Measurements from ENCODE around the gene GLT1D1.
"Not testable (repeated sequence)": the region's sequence is repeated elsewhere in the genome, so short reads cannot be mapped to it uniquely, and the experiment has no call there.

GLT1D1 gene

DNA sequence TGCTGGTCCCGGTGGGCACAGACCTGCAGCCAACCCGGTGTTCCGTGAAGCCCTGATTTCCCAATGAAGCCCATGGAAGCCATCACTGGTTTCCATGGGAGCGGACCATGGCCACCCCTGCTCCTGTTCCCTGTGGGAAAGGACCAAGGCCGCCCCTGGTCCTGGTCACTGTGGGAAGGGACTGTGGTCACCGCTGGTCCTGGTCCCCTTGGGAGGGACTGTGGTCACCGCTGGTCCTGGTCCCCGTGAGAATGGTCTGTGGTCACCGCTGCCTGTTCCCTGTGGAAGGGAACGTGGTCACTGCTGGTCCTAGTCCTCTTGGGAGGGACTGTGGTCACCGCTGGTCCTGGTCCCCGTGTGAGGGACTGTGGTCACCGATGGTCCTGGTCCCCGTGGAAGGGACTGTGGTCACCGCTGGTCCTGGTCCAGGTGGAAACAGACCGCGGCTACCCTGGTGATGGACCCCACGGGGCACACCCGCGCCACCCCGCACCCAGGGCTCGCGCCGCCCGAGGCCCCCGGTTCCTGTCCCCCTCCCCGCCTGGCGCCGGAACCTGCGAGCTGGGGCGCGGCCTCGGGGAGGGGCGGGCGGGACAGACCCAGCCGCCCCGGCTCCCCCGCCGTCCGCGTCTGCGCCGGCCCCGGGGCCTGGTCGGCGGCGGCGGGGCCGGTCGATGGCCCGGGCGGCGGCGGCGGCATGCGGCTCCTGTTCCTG lies at the start of gene GLT1D1:
Gene GLT1D1 (plus strand): TSS at position 594 of the 715 bp plus-strand sequence. CDS start 104 bp downstream, at position 698.
- no peak for DNase-seq

DNA sequence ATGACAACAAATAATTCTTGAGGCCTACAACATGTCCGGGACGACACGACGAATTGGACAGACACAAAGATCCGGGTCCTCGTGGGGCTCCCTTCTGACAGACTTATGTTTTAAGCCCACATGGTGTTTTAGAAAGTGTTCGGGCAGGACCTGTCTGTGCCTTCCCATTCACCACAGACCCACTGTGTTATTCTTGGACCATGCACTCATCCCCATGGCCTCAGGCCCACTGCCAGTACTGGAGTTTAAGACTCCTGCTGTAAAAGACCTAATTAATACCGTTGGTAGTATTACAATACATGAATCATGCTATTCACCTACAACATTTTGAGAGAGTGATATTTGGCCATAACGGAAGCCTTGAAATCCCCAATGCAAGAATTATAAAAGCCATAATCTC lies 49.5 kb upstream of the GLT1D1 start:
- DNase-seq, result no peak

- DNase-seq, result no peak
Observed at GRCh38 chr12:128804762-128805161, 48.5 kb upstream of the GLT1D1 start.

DNA sequence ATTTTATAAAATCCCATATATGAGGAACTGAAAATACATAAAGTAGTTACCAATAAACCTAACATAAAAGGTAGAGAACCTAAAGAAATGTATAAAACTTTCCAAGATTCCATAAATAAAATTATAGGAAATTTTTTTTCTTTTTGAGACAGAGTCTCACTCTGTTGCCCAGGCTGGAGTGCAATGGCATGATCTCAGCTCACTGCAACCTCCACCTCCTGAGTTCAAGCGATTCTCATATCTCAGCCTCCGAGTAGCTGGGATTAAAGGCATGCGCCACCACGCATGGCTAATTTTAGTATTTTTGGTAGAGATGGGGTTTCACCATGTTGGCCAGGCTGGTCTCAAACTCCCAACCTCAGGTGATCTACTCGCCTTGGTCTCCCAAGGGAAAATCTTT lies 47.9 kb upstream of the GLT1D1 start:
- DNase-seq, result not testable (repeated sequence)

- no peak for DNase-seq
Observed at GRCh38 chr12:128806573-128806972, 46.7 kb upstream of the GLT1D1 start.

DNA sequence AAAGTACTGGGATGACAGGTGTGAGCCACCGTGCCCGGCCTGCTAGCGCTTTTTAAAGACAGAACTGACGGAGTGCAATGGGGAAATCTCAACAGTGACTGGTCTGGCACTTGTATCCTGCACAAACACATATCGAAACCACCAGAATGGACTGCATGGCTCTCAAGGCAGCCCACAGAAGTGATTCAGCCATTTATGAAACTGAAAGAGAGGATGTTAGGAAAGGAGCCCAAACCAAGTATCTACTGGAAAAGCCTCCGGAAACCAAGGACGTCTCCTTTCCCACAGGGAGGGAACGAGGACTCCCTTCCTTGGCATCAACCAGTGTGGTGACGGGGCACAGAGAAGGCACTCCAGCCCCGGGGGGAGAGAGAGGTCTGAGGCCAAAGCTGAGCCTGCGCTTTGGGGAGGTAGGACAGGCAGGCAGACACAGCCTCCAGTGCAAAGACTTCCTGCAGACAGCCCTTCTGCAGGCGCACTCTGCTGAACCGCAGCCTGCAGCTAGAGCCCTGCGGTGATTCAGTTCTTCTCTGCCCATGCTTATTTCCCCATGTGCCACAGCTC lies 46.0 kb upstream of the GLT1D1 start:
- DNase-seq, result no peak

DNA sequence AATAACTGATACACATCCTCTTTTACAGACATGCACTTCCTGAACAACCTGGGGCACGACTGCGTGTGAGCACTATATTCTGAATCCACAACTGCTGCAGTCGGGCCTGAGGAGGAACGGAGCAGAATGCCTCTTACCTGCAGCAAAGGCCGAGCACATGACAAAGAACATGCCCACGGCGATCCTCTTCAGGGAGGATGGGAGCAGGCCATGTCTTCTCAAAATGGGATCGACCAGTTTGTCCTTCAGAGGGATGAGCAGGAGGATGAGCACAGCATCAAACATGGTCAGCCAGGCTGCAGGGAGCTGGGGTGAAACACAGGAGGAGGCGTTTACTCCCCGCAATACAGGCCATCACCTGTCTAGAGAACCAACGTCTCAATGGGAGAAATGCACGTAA lies 44.6 kb upstream of the GLT1D1 start:
- DNase-seq, result no peak

GRCh38 chr12:128810182-128811127 lies 42.8 kb upstream of the GLT1D1 start:
- DNase-seq, result peak; percentile 33

- DNase-seq, result no peak
Observed at GRCh38 chr12:128811806-128812205, 41.5 kb upstream of the GLT1D1 start.

- DNase-seq, result no peak
Observed at GRCh38 chr12:128813392-128813791, 39.9 kb upstream of the GLT1D1 start.

GRCh38 chr12:128813883-128814282 lies 39.4 kb upstream of the GLT1D1 start:
- no peak for DNase-seq

GRCh38 chr12:128814411-128815261 lies 38.6 kb upstream of the GLT1D1 start:
- DNase-seq, result no peak

DNA sequence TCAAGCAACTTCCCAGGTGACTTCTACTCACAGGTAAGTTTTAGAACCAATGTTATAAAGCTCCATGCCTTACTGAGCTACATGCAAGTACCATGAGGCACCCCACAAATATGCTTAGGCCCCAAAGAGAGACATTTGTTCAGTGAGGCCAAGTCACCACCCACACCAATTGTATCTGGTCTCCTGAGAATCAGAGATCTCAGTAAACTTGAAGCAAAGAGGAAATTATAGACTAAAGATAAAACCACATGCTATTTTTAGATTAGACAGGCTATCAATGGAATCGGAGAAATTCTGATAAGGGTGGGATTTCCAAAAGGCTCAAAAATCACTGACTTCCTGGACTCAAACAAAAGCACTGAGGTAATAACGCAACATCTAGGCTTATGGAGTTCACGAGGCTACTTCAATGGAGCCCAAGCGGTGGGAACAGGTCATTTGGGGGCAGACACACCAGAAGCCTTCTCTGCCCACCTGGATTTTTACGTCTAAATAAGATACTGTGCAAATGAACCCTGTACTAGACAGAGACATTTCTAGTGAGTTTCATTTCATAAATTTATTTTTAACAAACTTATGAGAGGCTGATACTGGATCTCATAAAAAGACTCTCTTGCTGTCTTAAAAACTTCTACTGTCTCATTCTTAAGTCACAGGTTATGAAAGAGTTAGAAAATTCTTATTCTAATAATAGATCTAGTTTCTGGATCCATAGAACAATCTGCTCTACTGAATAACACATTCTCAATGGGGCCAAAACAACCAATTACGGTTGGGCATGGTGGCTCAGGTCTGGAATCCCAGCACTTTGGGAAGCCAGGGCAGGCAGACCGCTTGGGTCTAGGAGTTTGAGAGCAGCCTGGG lies 37.3 kb upstream of the GLT1D1 start:
- no peak for DNase-seq

DNA sequence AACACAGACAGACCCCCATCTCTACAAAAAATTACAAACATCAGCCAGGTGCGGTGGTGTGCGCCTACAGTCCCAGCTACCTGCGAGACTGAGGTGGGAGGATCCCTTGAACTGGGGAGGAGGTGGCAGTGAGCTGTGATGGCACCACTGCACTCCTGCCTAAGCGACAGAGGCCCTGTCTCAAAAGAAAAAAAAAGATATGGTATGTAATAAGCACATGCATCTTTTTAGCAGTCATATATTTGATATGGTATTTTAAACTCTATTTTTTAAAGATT lies 36.7 kb upstream of the GLT1D1 start:
- DNase-seq, result no peak

GRCh38 chr12:128817111-128818015 lies 35.9 kb upstream of the GLT1D1 start:
- no peak for DNase-seq

- no peak for DNase-seq
Observed at GRCh38 chr12:128818065-128819022, 34.9 kb upstream of the GLT1D1 start.

DNA sequence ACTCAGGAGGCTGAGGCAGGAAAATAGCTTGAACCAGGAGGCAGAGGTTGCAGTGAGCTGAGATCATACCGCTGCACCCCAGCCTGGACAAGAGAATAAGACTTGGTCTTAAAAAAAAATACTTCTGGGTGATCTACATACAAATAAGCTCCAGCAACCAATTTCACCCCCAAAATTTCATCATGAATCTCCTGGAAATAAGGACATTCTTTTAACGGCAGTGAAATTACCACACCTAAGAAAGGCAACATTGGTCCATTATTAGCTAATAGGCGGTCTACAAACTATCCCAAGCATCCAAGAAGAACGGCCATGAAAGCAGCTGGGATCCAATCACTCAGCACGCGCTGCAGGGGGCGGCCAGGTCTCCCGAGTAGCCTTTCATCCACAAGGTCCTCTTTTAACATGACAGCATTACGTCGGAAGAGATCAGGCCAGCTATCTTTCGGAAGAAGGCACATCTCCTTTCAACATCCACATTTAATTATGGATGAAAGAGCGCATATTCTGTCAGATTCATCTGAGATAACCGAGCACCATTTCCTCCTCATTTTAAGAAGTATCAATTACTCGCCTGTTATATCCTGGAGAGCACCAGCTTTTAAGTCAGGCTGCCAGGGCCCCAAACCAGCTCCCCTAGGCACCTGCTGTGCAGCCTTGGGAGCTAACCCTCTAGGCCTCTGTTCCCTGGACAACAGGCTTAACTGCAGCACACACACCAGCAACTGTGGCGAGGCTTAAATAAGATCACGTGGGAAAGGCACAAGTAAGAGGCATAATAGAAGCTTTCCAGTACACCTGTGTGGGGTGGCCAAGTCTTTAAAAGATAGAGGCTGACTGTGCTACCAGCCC lies 33.8 kb upstream of the GLT1D1 start:
- DNase-seq, result no peak

DNA sequence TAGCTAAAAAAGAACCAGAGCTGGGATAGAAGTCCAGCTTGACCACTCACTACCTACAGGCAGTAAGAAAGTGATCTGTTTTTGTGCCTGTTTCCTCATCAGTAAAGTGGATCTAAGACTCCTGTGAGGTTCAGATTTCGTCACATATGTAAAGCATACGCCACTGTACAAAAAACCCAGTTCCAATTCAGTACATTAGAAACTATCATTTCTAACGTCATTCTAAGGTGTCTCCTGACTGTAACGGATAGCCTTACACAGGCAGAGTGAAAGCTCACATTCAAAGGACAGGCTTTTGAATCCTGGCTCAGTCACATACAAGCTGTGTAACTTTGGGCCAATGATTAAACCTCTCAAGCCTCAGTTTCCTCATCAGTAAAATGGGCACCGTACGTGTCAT lies 33.0 kb upstream of the GLT1D1 start:
- no peak for DNase-seq

Data from activated CD4-positive, alpha-beta T cell treated with anti-CD3 and anti-CD28 coated beads for 48 hours (primary cell).